GM23338 (cell line): ENCODE data around the gene GSC2. TPM values are rescaled to one million over a fixed set of nuclear protein-coding genes. Genes with fewer than 3 reads are reported as not detected.

Experiments
- ATAC-seq: fragments of 200-7000 bp; cut with Tn5 transposase; 3 replicates; pipeline ENCODE4 v1.9.1; 2020
- DNase-seq: peaks from one replicate; pipeline ENCODE4 v3.0.0-alpha.2; 2015; ENCODE audit warnings: low spot score
- H2AFZ ChIP-seq: fragments of 200-600 bp; sonication (generic); 2 replicates; pipeline ENCODE4 v1.8.0; 2016; ENCODE audit warnings: antibody characterized with exemption, mild to moderate bottlenecking, moderate library complexity
- H3F3A ChIP-seq: fragments of 200-600 bp; sonication (generic); replicated peaks from 2 replicates; pipeline ENCODE4 v1.8.0; 2017; ENCODE audit warnings: antibody characterized with exemption, mixed run types, low read depth
- H3K27ac ChIP-seq: fragments of 200-600 bp; sonication (generic); 2 replicates; pipeline ENCODE4 v1.6.1; 2016; ENCODE audit warnings: low read depth
- H3K27me3 ChIP-seq: fragments of 200-600 bp; sonication (generic); 2 replicates; pipeline ENCODE4 v1.8.0; 2016; ENCODE audit warnings: mild to moderate bottlenecking, mixed run types, moderate library complexity; ENCODE audit not compliant: insufficient read depth
- H3K36me3 ChIP-seq: fragments of 200-600 bp; sonication (generic); 2 replicates; pipeline ENCODE4 v1.8.0; 2016; ENCODE audit warnings: mild to moderate bottlenecking; ENCODE audit not compliant: insufficient read depth
- H3K4me1 ChIP-seq: fragments of 200-600 bp; sonication (generic); 2 replicates; pipeline ENCODE4 v1.8.0; 2016; ENCODE audit warnings: mild to moderate bottlenecking, moderate library complexity; ENCODE audit not compliant: insufficient read depth
- H3K4me2 ChIP-seq: fragments of 200-600 bp; sonication (generic); 2 replicates; pipeline ENCODE4 v1.7.1; 2017; ENCODE audit warnings: mixed run types
- H3K4me3 ChIP-seq: fragments of 200-600 bp; sonication (generic); 2 replicates; pipeline ENCODE4 v1.6.1; 2016; ENCODE audit warnings: mixed run types
- H3K79me2 ChIP-seq: fragments of 200-600 bp; sonication (generic); replicated peaks from 2 replicates; pipeline ENCODE4 v1.8.0; 2017; ENCODE audit warnings: mild to moderate bottlenecking; ENCODE audit not compliant: insufficient read depth
- H3K9me2 ChIP-seq: fragments of 200-600 bp; sonication (generic); 2 replicates; pipeline ENCODE4 v1.8.0; 2017; ENCODE audit not compliant: insufficient read depth
- H4K20me1 ChIP-seq: fragments of 200-600 bp; sonication (generic); replicated peaks from 2 replicates; pipeline ENCODE4 v1.8.0; 2017; ENCODE audit warnings: mild to moderate bottlenecking; ENCODE audit not compliant: insufficient read depth
- H3K27ac Mint-ChIP-seq: 2 replicates; pipeline ENCODE4 v1.8.0; 2020; ENCODE audit warnings: inconsistent platforms, mild to moderate bottlenecking, moderate library complexity, mixed read lengths
- H3K27me3 Mint-ChIP-seq: 3 replicates; pipeline ENCODE4 v1.8.0; 2022; ENCODE audit warnings: low read depth, mild to moderate bottlenecking, moderate library complexity, mixed read lengths, inconsistent platforms; ENCODE audit not compliant: insufficient read depth, poor library complexity
- H3K36me3 Mint-ChIP-seq: 3 replicates; pipeline ENCODE4 v1.8.0; 2021; ENCODE audit warnings: low read depth, mild to moderate bottlenecking, inconsistent platforms, moderate library complexity, mixed read lengths
- H3K4me1 Mint-ChIP-seq: 3 replicates; pipeline ENCODE4 v1.8.0; 2020; ENCODE audit warnings: mild to moderate bottlenecking, inconsistent platforms, mixed read lengths
- H3K4me3 Mint-ChIP-seq: 3 replicates; pipeline ENCODE4 v1.8.0; 2021; ENCODE audit warnings: moderate library complexity, mild to moderate bottlenecking, inconsistent platforms, mixed read lengths
- H3K9me3 Mint-ChIP-seq: 3 replicates; pipeline ENCODE4 v1.8.0; 2020; ENCODE audit warnings: moderate library complexity, mild to moderate bottlenecking, inconsistent platforms, mixed read lengths
- ETS1 ChIP-seq: IDR thresholded peaks from 2 replicates; pipeline ENCODE4 v1.6.1; 2016; ENCODE audit warnings: antibody characterized with exemption
- EZH2 ChIP-seq: fragments of 200-600 bp; sonication (generic); IDR thresholded peaks from one replicate; pipeline ENCODE4 v1.8.0; 2017; ENCODE audit warnings: antibody characterized with exemption, mild to moderate bottlenecking, low read depth; ENCODE audit not compliant: unreplicated experiment
- EZH2phosphoT487 ChIP-seq: fragments of 200-600 bp; sonication (generic); IDR thresholded peaks from one replicate; pipeline ENCODE4 v1.8.1; 2018; ENCODE audit warnings: antibody characterized with exemption; ENCODE audit not compliant: unreplicated experiment
- JUNB ChIP-seq: IDR thresholded peaks from one replicate; pipeline ENCODE4 v1.6.1; 2016; ENCODE audit warnings: antibody characterized with exemption; ENCODE audit not compliant: unreplicated experiment
- NANOG ChIP-seq: IDR thresholded peaks from 2 replicates; pipeline ENCODE4 v1.6.1; 2016; ENCODE audit warnings: antibody characterized with exemption, borderline replicate concordance
- POLR2AphosphoS5 ChIP-seq: IDR thresholded peaks from 2 replicates; pipeline ENCODE4 v1.6.1; 2016; ENCODE audit warnings: antibody characterized with exemption, low read depth
- REST ChIP-seq: IDR thresholded peaks from one replicate; pipeline ENCODE4 v1.6.1; 2018; ENCODE audit warnings: antibody characterized with exemption; ENCODE audit not compliant: unreplicated experiment
- ZNF114 ChIP-seq: fragments of 250-450 bp; sonication (Bioruptor Pico); IDR thresholded peaks from 2 replicates; pipeline ENCODE4 v1.5.0; 2020; ENCODE audit warnings: mild to moderate bottlenecking, moderate library complexity
- ZNF331 ChIP-seq: fragments of 250-450 bp; sonication (Bioruptor Pico); IDR thresholded peaks from 2 replicates; pipeline ENCODE4 v1.5.0; 2020; ENCODE audit warnings: low read depth, mild to moderate bottlenecking, moderate library complexity
- polyA plus RNA-seq: library from polyadenylated mRNA; unstranded; fragments of >200 nt; fragmentation: Nextera tagmentation; extraction: Ambion mirVana; gene quantifications from 2 replicates; pipeline ENCODE4 v1.2.1, GENCODE V29; 2016
- total RNA-seq: library from RNA; depleted of rRNA; stranded (reverse); fragments of >200 nt; shearing (Covaris generic); gene quantifications from 2 replicates; pipeline ENCODE4 v1.2.3, GENCODE V29; 2014
- TF ChIP-seq, protein P1 (sequence below), 2 experiments: fragments of 200-600 bp in 1 of 2; sonication (generic) in 1 of 2; conservative IDR thresholded peaks; 2 replicates each; pipeline versions ENCODE4 v1.5.1 to v1.6.1; 2016 to 2017; ENCODE audit warnings: antibody characterized with exemption in 2 of 2, low read depth in 2 of 2, mild to moderate bottlenecking in 2 of 2, moderate library complexity in 1 of 2

The GSC2 gene
- total and polyA plus RNA-seq, 2 experiments from 2014 or later: not detected

DNA sequence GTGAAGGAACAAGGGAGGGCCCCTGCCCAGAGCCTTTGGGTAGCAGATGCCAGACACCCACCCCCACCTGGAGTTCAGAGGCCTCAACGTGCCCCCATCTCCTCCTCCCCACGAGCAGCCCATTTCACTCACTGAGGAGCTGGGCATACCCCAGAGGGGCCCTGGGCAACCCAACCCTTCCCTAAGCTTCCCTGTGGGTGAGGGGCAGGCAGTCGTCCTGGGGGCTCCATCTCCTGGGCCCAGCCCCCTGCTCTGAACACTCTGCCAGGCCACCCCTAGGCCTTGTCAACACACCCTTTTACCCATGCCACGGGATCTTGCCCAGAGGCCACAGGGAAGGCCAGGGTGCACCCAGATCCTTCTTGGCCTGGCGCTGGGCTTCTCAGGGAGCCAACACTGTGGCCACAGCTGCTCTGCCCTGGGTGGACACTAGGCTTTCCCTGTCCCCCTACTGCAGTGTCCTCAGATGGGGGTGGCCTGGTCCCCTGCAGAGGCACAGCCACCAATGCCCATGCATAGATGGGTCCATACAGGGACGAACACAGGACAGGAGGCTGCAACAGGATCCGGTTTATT, 25.0 kb upstream of the GSC2 start (continued):
- TF ChIP-seq ETS1 (no peak), NANOG (no peak), POLR2AphosphoS5 (no peak; the same call in none of the 2 replicates), JUNB (no peak), EZH2phosphoT487 (no peak)

- Histone ChIP-seq H4K20me1 (peaks cover 7% of the 10 kb centered on the region), H3F3A (peaks cover 35% of the 10 kb centered on the region), H3K27me3 (peaks cover 19% of the 10 kb centered on the region), H3K4me3 (peak overlapping the region; percentile 28; the same call in 1 of the 2 replicates), H3K4me2 (peak overlapping the region; percentile 100), H3K9me2 (no peaks in the 10 kb centered on the region), H2AFZ (no peak overlapping the region), H3K27ac (peak overlapping the region; percentile 88), H3K79me2 (peaks cover 32% of the 10 kb centered on the region), H3K36me3 (no peaks in the 10 kb centered on the region), H3K4me1 (peaks cover 40% of the 10 kb centered on the region)
- ATAC-seq: peak; percentile 1; the same call in 2 of the 3 replicates
- DNase-seq: peak; percentile 84
- Mint-ChIP-seq H3K27me3 (peaks cover 52% of the 10 kb centered on the region), H3K27ac (peak overlapping the region; percentile 86), H3K9me3 (no peaks in the 10 kb centered on the region; the same call in 2 of the 3 replicates), H3K36me3 (peaks cover 16% of the 10 kb centered on the region; the same call in 2 of the 3 replicates), H3K4me1 (peaks cover 48% of the 10 kb centered on the region), H3K4me3 (peak overlapping the region; percentile 43)
- TF ChIP-seq ZNF331 (CRISPR knock-in tag): no peak
- no peak for TF ChIP-seq ZNF114
- TF ChIP-seq EZH2: no peak
- TF ChIP-seq REST: no peak
- no peak for TF ChIP-seq JUNB
- TF ChIP-seq, protein P1, sequence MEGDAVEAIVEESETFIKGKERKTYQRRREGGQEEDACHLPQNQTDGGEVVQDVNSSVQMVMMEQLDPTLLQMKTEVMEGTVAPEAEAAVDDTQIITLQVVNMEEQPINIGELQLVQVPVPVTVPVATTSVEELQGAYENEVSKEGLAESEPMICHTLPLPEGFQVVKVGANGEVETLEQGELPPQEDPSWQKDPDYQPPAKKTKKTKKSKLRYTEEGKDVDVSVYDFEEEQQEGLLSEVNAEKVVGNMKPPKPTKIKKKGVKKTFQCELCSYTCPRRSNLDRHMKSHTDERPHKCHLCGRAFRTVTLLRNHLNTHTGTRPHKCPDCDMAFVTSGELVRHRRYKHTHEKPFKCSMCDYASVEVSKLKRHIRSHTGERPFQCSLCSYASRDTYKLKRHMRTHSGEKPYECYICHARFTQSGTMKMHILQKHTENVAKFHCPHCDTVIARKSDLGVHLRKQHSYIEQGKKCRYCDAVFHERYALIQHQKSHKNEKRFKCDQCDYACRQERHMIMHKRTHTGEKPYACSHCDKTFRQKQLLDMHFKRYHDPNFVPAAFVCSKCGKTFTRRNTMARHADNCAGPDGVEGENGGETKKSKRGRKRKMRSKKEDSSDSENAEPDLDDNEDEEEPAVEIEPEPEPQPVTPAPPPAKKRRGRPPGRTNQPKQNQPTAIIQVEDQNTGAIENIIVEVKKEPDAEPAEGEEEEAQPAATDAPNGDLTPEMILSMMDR (conservative IDR thresholded peaks at IDR 0.05; ENCODE audit: low read depth in 2 of 2): no peak
Measured at GRCh38 chr22:19174106-19175025, 24.3 kb upstream of the GSC2 start.
